HG02642 (cell line): Measurements from ENCODE around the gene GORASP1.
A peak's percentile ranks its signal among the peaks of the same experiment; 100 is the strongest.

ENCODE experiments used
- ATAC-seq: cut with Tn5 transposase; IDR thresholded peaks from one replicate; pipeline ENCODE4 v1.9.1; 2021; ENCODE audit warnings: mild to moderate bottlenecking; ENCODE audit not compliant: unreplicated experiment, poor library complexity

The GORASP1 gene

GRCh38 chr3:39107388-39108199 lies at the start of gene GORASP1, which contains the start of gene TTC21A:
Gene GORASP1 (minus strand): TSS chr3:39107627. CDS start chr3:39107541, 86 bp downstream.
Gene TTC21A (plus strand): TSS chr3:39107680. CDS start chr3:39107838, 158 bp downstream.
- peak; percentile 64 for ATAC-seq

GRCh38 chr3:39156421-39156820 lies 49.0 kb upstream of the GORASP1 start:
- no peak for ATAC-seq

- ATAC-seq, result no peak
Observed at GRCh38 chr3:39154280-39155021, 47.0 kb upstream of the GORASP1 start.

- ATAC-seq, result no peak
Observed at GRCh38 chr3:39153977-39154279, 46.5 kb upstream of the GORASP1 start.

- no peak for ATAC-seq
Observed at GRCh38 chr3:39150803-39151631, 43.6 kb upstream of the GORASP1 start.

GRCh38 chr3:39150148-39150802 lies 42.8 kb upstream of the GORASP1 start:
- ATAC-seq, result no peak

GRCh38 chr3:39149498-39150147 lies 42.2 kb upstream of the GORASP1 start:
- no peak for ATAC-seq

- no peak for ATAC-seq
Observed at GRCh38 chr3:39149059-39149455, 41.6 kb upstream of the GORASP1 start.

- ATAC-seq, result no peak
Observed at GRCh38 chr3:39148435-39149058, 41.1 kb upstream of the GORASP1 start.

GRCh38 chr3:39147711-39148434 lies 40.4 kb upstream of the GORASP1 start:
- ATAC-seq, result peak; percentile 24

GRCh38 chr3:39146611-39147591 lies 39.5 kb upstream of the GORASP1 start:
- ATAC-seq, result peak; percentile 8

- ATAC-seq, result no peak
Observed at GRCh38 chr3:39146083-39146501, 38.7 kb upstream of the GORASP1 start.

GRCh38 chr3:39144748-39145380 lies 37.4 kb upstream of the GORASP1 start:
- no peak for ATAC-seq

- ATAC-seq, result no peak
Observed at GRCh38 chr3:39144095-39144747, 36.8 kb upstream of the GORASP1 start.

GRCh38 chr3:39143051-39143885 lies 35.8 kb upstream of the GORASP1 start:
- ATAC-seq, result no peak

GRCh38 chr3:39142067-39142466 lies 34.6 kb upstream of the GORASP1 start:
- ATAC-seq, result no peak
